ENCODE measurements around the gene RTL1.

RTL1 gene

GRCh38 chr14:100898935-100899883, 4.3 kb downstream of the RTL1 start:
- DNase-seq (ENCODE audit: low read depth in 2 of 2), result no peak

GRCh38 chr14:100898465-100898864, 5.1 kb downstream of the RTL1 start:
- DNase-seq (ENCODE audit: low read depth in 2 of 2), result no peak

DNA sequence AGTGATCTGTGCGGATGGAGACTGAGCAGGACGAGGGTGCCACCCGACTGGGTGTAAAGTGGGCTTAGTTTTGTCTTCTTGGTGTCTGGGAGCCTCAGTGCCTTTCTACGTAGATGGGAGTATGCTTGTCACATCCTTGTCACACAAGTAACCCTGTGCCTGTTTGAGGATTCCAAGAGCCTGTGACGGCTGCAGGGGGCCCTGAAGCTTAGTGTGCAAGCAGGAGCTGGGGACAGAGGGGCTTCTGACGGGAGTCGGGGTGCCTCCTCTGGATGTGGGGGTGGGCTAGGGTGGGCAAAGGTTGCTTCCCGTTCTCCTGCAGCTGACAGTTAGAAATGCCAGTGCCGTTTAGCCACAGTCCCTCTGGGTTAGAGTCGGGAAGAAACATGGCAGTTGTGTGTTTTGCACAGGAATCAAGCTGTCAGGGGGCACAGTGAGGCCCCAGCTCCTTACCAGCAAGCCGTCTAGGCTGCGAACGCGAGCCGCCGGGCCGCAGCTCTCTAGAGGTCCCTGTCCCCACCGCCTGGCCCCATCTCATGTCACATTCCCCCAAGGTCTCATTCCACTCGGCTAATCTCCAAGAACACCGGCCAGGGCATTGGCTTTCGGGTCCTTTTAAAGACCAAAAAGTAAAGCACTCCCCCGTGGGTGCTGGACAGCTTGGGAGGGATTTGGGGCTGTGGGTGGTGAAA, 7.0 kb downstream of the RTL1 start:
- no peak for DNase-seq (ENCODE audit: low read depth in 2 of 2)

DNA sequence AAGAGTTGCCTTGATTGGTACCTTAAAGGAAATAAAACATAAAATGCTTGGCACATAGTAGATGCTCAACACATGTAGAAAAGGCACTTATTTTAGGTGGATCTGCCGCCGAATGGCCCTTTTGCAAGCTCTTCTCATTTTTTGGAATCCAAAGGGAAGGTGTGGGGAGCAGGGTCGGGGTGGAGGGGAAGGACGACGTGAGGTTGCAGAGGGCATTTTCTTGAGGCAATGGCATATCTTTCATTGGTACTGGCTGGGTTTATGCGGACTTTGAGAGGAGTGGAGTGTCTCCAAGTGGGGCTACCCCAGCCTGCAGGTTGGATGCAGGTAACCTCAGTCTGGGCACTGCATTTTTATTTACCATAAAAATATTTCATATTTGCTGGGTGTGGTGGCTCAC, 8.1 kb downstream of the RTL1 start:
- no peak for DNase-seq (ENCODE audit: low read depth in 2 of 2)

DNA sequence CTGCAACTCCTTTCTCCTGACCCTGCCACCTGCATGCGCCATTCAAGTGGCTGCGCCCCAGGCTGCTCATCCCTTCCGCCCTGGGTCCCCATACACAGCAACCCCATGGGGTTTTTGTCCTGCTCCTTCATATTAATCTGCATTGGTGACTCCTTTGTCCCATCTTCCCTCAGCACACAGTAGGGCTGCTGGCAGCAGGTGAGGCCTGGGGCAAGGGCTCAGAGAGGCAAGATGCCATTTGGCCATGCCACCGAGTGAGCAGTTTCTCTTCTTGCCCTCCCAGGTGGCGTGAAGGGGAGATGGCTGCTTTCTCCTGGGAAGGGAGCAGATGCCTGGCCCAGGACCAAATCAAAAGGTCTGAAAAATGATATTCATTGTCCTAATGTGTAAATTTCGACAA, 9.1 kb downstream of the RTL1 start:
- no peak for DNase-seq (ENCODE audit: low read depth in 2 of 2)

DNA sequence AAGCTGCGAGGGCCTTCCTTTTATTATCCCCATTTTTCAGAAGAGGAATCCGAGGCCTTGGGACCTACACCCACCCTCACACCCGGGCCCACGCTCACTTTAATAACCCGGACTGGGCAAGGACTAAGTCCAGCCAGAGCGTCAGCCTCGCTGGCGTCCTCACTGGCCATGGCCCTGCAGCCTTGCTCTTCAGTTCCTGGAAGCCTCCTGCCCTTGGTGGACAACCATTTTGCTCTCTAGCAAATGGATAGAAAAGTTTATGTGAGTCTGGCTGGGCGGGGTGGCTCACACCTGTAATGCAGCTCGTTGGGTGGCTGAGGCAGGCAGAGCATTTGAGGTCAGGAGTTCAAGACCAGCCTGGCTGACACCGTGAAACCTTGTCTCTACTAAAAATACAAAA, 9.8 kb downstream of the RTL1 start:
- DNase-seq (ENCODE audit: low read depth in 2 of 2), result no peak

DNA sequence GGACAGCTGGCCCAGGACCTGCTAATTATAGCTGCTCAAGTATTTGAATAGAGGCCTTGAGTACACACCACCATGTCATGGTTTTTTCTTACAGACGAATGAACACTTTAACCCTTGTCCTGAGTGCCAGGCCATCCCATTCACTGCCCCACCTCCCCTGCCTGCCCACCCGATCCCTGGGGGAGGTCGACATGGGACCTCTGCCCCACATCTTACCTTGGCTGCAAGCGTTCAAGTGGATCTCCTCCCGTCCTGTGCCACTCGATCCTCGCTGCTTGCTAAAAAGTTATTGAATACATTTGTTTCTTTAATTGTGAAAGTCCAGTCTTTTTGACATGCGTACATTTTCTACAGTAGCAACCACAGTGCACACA, 10.3 kb downstream of the RTL1 start:
- DNase-seq (ENCODE audit: low read depth in 2 of 2), result no peak

GRCh38 chr14:100892496-100893227, 10.9 kb downstream of the RTL1 start:
- no peak for DNase-seq (ENCODE audit: low read depth in 2 of 2)

- DNase-seq (ENCODE audit: low read depth in 2 of 2), result no peak
Measured at GRCh38 chr14:100891501-100892445, 11.7 kb downstream of the RTL1 start.

- no peak for DNase-seq (ENCODE audit: low read depth in 2 of 2)
Measured at GRCh38 chr14:100891051-100891450, 12.5 kb downstream of the RTL1 start.

- DNase-seq (ENCODE audit: low read depth in 2 of 2), result no peak
Measured at GRCh38 chr14:100890061-100890850, 13.3 kb downstream of the RTL1 start.

DNA sequence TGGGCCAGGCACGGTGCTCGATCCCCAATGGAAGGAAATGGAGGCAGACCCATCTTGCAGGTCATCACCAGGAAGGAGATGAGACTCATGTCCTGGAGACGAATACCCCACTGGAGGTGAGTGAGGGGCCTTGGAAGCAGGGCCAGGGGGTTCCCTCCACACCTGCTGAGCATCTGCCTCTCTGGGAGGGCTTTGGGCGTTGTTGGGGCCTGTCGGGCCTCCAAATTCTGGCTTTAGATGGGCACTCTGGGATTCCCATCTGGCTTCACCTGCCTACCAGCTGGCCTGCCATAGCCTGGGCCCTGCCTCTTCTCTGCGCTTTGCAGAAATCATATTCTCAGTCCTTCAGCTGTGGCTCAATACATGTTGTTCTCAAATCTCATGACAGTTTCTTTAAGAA, 13.9 kb downstream of the RTL1 start:
- DNase-seq (ENCODE audit: low read depth in 2 of 2), result no peak

- DNase-seq (ENCODE audit: low read depth in 2 of 2), result no peak
Measured at GRCh38 chr14:100888789-100889315, 14.7 kb downstream of the RTL1 start.

DNA sequence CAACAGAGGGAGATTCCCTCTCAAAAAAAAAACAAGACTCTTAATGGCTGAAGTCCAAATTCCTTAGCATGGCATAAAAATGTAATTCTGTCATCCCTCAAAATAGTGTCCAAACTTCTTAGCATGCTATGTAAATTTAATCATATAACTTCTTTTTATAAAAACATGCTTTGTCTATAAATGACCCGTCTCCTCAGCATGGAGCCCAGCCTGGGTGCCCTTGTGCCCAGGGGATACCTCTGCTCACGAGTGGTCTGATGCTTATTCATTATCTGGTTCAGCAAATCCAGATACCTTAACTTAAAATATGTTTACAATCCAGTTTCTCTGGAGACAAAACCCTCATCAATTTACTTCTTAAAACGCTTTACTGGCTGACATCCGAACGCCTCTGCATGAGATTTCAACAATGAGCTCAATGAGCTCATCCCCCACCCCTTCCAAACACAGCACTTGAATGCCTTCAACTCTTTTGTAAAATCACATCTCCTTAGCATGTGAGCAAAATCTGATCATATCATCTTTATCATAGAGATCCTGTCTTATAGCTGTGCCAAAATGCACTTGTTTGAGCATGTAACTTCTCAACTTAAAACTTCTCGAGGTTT, 15.7 kb downstream of the RTL1 start:
- no peak for DNase-seq (ENCODE audit: low read depth in 2 of 2)

DNA sequence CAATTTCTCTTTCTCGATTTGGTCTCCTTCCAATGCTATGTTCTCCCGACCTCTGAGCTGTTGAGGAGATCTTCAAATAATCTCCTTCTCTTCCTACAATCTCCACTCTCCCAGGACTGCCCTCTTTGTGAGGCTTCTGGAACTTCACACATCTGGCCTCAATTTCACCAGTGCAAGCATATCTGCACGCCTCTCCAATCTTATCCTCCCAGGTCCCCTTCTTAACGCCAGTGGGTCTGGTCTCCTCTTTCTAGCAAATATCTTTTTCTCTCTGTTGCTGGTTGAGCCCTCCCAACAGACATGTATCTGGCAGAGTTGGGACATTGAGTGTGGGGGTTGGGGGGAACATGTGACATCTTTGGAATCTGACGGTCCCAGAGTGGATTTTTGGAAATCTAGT, 17.9 kb downstream of the RTL1 start:
- DNase-seq (ENCODE audit: low read depth in 2 of 2), result no peak

DNA sequence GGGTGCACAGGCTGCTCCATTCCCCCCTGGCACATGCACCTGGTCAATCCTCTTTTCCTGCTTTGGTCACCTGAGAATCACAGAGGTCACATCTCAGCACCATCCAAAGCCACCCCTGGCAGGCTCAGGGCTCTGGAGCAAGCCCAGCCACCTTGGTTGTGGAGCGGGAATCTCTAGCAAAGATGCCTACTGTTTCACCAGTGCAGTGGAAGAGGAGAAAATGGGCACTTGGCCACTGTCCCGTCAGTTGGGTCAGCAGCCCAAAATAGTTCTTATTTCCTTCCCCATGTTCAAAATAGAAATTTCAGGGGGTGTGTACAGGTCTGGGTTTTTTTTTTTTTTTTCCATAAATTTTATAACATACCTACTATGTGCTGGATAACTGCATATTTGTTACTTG, 18.3 kb downstream of the RTL1 start:
- no peak for DNase-seq (ENCODE audit: low read depth in 2 of 2)

GRCh38 chr14:100884456-100884855, 19.1 kb downstream of the RTL1 start:
- no peak for DNase-seq (ENCODE audit: low read depth in 2 of 2)

GRCh38 chr14:100883789-100884101, 19.8 kb downstream of the RTL1 start:
- no peak for DNase-seq (ENCODE audit: low read depth in 2 of 2)

DNA sequence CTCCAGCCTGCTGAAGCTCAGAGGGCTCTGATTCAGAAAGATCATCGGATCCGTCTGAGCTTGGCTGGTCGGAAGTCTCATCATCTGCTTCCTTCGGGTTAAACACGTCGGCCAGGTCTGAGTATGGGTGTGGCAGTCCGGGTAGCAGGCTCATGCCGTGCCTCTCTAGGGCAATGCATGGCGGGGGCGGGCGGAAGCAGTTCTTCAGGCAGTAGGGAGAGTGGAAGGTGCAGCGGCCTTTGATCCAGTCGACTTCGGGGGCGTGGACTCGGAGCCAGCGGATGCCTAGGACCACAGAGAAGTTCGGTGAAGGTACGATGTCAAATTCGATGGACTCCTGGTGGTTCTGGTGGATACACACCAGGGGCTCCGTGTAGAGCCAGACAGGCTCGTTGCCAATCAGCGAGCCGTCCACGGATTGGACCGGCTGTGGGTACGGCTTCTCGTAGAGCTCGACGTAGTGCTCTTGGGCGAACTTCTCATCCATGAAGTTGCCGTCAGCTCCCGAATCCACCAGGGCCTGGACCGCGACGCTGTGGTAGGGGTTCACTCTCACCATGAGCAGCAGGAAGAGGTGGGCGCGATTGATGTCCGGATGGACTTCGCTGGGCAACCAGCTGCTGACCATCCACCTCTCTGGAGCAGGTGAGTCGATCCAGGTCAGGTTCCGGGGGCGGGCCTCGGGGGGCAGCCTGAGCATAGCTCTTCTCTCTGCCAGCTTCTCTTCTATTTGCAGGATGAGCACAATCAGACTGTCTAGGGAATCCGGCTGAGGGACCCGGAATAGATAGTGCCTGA, 20.3 kb downstream of the RTL1 start:
- DNase-seq (ENCODE audit: low read depth in 2 of 2), result no peak

Data from stimulated activated CD8-positive, alpha-beta memory T cell treated with anti-CD3 and anti-CD28 coated beads, Interleukin-2, amount 100 ng/mL, for 48 hours (primary cell).